NCI-H1436 (cell line): ENCODE data around the gene ABCC10.

Experiments
- DNase-seq: peaks from one replicate; lab custom pipeline; 2025; lab: John Stamatoyannopoulos, UW

The ABCC10 gene

GRCh38 chr6:43468748-43469681 is 41.7 kb downstream of the ABCC10 start:
- DNase-seq = no peak

GRCh38 chr6:43469947-43470346 is 42.6 kb downstream of the ABCC10 start:
- DNase-seq = no peak

- no peak for DNase-seq
Observed at GRCh38 chr6:43471399-43471798, 44.1 kb downstream of the ABCC10 start.

- no peak for DNase-seq
Observed at GRCh38 chr6:43472515-43472914, 45.2 kb downstream of the ABCC10 start.

GRCh38 chr6:43475516-43475915 is 48.2 kb downstream of the ABCC10 start:
- DNase-seq = no peak

GRCh38 chr6:43476746-43477145 is 49.4 kb downstream of the ABCC10 start:
- DNase-seq = no peak

GRCh38 chr6:43477235-43478007 is 50.1 kb downstream of the ABCC10 start, which contains the start of gene TJAP1:
Gene TJAP1, plus strand, starts transcription at chr6:43477570. Its CDS starts 21,432 bp downstream, at chr6:43499002.
- DNase-seq = peak; percentile 87

GRCh38 chr6:43478008-43478372 is 50.6 kb downstream of the ABCC10 start:
- DNase-seq = no peak

GRCh38 chr6:43481075-43481474 is 53.7 kb downstream of the ABCC10 start:
- no peak for DNase-seq

GRCh38 chr6:43481591-43482236 is 54.4 kb downstream of the ABCC10 start:
- no peak for DNase-seq

- no peak for DNase-seq
Observed at GRCh38 chr6:43488667-43489276, 61.4 kb downstream of the ABCC10 start.

GRCh38 chr6:43489277-43490072 is 62.1 kb downstream of the ABCC10 start:
- no peak for DNase-seq

GRCh38 chr6:43490523-43490939 is 63.2 kb downstream of the ABCC10 start:
- DNase-seq = no peak

- DNase-seq = no peak
Observed at GRCh38 chr6:43491750-43492661, 64.7 kb downstream of the ABCC10 start.

- no peak for DNase-seq
Observed at GRCh38 chr6:43492673-43493072, 65.3 kb downstream of the ABCC10 start.

GRCh38 chr6:43493230-43493629 is 65.9 kb downstream of the ABCC10 start:
- no peak for DNase-seq

- no peak for DNase-seq
Observed at GRCh38 chr6:43493833-43494232, 66.5 kb downstream of the ABCC10 start.

- DNase-seq = no peak
Observed at GRCh38 chr6:43494321-43494720, 67.0 kb downstream of the ABCC10 start.

- no peak for DNase-seq
Observed at GRCh38 chr6:43494766-43495165, 67.4 kb downstream of the ABCC10 start.

- DNase-seq = no peak
Observed at GRCh38 chr6:43495409-43495941, 68.1 kb downstream of the ABCC10 start.
